ENCODE measurements around the gene SNRPA.
A peak's percentile ranks its signal among the peaks of the same experiment; 100 is the strongest.
"Not testable (repeated sequence)": the region's sequence is repeated elsewhere in the genome, so short reads cannot be mapped to it uniquely, and the experiment has no call there.

SNRPA gene

GRCh38 chr19:40802300-40803169, 51.5 kb downstream of the SNRPA start:
- no peak for DNase-seq

DNA sequence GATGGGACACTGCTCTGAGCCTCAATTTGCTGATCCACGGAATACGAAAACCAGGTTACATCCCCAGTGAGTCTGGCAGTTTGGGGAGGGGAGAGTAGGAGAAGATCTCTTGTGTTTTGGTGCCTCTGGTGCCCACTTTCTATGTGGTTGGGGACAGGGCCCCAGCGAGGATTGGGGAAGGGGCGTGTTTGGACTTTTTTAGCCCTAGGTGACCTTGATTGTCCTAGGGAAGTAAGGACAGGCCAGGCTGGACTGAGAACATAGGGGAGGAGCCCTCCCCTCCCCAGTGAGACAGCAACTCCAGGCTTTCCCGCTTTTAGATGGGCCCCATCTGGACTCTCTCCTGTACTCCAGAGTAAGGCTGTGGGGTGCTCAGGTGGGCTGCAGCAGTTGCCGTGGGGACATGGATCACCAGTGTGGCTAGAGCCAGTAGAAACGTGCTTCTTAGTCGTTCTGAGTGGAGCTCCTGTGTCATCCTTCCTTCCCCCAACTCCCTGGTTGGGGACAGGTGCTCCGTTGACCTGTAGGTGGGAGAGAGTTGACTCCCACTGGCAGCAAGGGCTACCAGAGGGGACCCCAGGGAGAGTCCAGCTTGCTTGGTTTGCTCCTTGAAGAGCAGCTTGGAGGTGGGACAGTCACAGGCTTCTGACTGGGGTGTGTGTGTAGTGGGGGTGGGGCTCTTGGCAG, 52.3 kb downstream of the SNRPA start:
- no peak for DNase-seq

- no peak for DNase-seq
Observed at GRCh38 chr19:40803857-40804782, 53.1 kb downstream of the SNRPA start.

- DNase-seq: no peak
Observed at GRCh38 chr19:40804783-40805242, 53.8 kb downstream of the SNRPA start.

DNA sequence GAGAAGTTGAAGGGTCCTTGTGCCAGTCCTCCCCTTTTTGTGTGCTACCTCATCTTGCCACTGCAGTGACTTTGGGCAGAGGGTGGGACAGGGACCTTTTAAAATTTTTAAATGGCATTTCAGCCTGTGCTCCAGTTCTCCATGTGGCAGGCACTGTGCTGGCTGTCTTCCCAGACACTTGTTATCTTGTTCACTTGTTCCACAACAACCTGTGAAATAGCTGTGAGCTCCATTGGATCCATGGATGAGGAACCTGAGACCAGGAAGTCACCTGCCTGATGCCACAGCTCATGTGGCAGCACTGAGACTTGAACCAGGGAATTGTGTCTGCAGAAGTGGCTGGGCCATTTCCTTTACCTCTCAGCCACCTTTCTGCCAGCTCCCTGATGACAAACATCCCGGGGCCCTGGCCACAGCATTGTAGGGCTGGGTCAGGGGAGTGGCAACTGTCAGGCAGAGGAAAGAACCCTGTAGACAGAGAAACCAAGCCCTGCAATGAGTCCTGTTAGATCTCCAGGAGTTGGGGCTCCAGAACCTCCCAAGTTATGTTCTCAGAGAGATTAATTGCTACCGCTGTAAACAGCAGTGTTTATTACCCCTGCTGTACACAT, 54.4 kb downstream of the SNRPA start:
- no peak for DNase-seq

GRCh38 chr19:40806423-40807146, 55.6 kb downstream of the SNRPA start:
- peak; percentile 98 for DNase-seq

DNA sequence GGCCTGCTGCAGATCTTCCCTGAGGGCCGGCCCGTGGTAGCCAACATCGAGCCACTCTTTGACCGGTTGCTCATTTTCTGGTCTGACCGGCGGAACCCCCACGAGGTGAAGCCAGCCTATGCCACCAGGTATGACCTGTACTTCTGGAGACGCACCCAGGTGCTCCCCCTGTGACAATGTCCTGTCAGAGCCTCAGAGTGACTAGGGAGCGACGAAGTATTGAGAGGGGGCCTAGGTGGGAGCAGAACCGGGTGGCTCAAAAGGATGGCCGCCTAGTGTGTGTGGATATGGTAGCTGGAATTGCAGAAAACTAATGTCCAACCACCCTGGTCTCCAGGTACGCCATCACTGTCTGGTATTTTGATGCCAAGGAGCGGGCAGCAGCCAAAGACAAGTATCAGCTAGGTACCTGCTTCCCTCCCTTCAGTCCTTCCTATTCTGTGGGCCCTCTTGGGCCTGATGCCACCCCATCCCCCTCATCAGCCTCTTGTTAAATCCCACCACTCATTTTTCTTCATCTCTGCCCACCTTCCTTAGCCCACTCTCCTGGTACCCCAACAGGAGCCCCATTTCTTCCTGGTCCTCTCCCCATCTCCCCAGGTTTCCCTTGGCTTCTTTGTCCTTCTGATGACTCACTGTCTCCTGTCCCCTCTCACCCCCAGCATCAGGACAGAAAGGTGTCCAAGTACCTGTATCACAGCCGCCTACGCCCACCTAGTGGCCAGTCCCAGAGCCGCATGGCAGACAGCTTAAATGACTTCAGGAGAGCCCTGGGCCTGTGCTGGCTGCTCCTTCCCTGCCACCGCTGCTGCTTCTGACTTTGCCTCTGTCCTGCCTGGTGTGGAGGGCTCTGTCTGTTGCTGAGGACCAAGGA, 56.4 kb downstream of the SNRPA start:
- no peak for DNase-seq

- no peak for DNase-seq
Observed at GRCh38 chr19:40808021-40808325, 57.0 kb downstream of the SNRPA start.

DNA sequence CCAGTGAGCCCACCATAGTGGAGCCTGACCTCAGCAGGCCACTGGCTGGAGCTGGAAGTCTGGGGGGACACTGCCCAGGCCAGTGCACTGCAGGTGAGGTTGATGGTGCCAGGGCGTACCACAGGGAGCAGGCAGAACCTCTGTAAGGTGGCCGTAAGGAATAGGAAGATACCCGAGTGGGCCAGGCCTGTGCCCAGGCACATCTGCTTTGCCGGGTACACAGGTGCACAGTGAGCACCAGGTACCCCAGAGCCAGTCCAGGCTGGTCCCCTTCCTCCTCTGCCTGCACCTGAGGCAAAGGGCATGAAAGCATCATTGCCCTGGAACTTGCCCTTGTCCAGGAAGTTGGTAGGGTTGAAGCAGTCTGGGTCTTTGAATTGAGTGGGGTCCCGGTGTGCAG, 57.5 kb downstream of the SNRPA start:
- DNase-seq: no peak

DNA sequence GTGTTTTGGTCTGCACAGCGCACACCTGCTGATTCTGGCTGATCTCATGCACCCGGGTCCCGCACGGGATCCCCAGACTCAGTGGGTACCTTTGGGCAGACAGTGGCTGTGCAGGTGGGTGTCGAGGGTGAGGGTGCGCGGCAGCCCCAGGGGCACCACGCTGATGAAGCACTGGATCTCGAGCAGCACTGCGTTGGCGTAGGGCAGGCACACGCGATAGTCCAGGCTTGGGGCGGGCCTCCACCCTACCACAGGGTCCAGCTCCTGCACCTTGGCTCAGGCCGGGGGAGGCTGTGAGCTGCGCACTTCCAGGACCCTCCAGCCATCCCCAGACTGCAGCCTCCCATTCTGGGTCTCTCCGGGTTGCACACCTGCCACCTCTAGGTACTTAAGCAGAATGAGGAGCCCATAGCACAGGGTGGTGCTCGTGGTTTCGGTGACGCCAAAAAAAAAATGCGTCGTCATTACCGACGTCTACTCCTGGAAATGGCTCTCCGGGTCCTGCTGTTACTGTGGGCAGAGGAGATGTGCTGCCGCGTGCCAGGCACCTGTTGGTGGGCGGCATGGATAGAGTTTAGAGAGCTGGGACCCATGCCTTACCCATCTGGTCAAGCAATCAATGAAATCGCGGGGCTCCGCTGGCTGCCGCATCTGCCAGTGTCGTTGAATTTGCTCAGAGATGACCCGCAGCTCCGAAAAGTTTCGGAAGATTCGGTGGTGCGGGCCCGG, 58.5 kb downstream of the SNRPA start:
- no peak for DNase-seq

GRCh38 chr19:40810160-40810559, 59.2 kb downstream of the SNRPA start:
- no peak for DNase-seq

DNA sequence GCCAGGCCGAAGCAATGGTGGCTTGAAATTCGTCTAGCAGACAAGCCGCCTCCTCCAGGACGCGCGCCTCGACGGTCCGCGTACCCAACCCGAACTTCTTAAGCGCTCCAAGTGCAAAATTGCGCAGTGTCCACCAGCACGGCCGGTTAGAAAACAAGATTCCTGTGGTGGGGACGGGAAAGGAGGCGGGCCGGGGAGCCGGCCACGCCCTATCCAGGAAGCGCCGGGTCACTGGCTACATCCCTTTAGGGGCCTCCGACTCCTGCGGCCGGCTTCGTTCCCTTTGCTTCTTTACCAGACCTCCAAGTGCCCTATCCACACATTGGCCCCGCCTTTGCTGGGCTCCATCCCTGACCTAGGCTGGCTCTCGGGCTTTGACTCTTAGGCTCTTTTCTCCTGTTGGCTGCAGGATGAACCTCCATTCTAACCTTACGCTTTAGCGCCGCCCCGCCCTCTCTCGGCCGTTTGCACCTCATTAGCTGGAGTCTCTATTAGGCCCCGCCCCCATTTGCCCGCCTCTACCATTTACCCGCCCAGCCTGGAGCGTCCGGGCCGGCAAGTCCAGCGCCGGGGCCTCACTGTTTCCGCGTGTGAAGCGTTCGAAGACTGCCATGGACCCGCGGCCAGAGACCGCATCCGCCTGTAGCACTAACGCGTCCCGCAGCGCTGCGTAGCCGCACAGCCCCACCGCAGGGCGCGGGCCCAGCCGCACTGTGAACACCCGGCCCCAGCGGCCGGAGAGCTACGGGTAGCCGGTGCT, 59.8 kb downstream of the SNRPA start:
- DNase-seq: peak; percentile 69

DNA sequence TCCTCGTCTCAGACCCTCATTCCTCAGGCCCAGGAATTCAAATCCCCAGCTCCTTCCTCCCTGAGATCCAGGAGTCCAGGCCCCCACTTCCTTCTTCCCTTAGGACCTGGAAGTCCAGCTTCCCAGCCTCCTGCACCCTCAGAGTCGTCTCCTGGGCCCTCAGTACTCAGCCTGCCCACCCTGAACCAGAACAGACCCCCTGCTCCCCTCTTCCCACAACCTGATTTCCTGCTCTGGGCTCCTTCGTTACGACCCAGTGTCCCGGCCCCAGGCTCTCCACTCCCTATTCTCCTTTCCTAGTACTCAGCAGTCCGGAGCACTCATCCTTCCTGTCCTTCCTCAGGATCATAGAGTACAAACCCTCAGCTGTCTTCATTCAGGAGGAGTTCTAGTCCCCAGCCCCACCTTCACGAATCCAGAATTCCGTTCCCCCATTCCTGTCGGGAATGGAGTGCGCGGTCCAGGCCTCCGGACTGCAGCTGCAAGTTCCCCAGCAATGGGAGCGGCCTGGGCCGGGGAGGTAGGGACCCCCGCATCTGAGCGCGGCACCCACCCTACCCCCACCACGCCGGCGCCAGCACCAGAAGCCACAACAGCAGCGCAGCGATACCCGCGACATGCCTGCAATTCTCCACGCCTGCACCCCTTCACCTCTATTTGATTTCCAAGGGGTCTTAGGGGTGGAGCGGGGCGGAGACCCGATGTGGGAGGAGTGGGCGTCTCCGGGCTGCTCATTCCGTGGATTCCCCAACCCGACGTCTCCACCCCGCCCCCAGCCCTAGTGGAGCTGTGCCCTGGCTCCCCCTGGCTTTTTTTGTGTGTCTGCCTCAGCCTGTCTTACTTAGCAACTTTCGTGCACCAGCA, 60.7 kb downstream of the SNRPA start:
- DNase-seq: no peak

GRCh38 chr19:40812571-40812970, 61.6 kb downstream of the SNRPA start:
- DNase-seq: not testable (repeated sequence)

- DNase-seq: peak; percentile 37
Observed at GRCh38 chr19:40813182-40813581, 62.2 kb downstream of the SNRPA start.

Measured in fibroblast of skin of scalp (primary cell).